ENCODE data around the gene SLC25A47.

GRCh38 chr14:100329233-100330006 is 6.3 kb downstream of the SLC25A47 start:
- no peak for TF ChIP-seq CTCF (IDR thresholded peaks at IDR 0.05)
- TF ChIP-seq POLR2A (IDR thresholded peaks at IDR 0.05), result no peak

Measured in body of pancreas (tissue), 4 donors.